H9 (cell line): ENCODE measurements around the gene BBOX1. TPM values are rescaled to one million over a fixed set of nuclear protein-coding genes. Genes with fewer than 3 reads are reported as not detected.

Experiments used
- DNase-seq: peaks from one replicate; pipeline ENCODE4 v3.0.0-alpha.2; 2017
- H2AFZ ChIP-seq: one replicate; pipeline ENCODE4 v1.6.1; 2013; ENCODE audit warnings: mild to moderate bottlenecking, low read length, control low read depth, moderate library complexity
- H2AK5ac ChIP-seq: 2 replicates; pipeline ENCODE4 v1.6.1; 2013; ENCODE audit warnings: low read length, control low read depth, mixed read lengths; ENCODE audit not compliant: insufficient read length
- H2BK120ac ChIP-seq: one replicate; pipeline ENCODE4 v1.6.1; 2013; ENCODE audit warnings: low read depth, mild to moderate bottlenecking, low read length, control low read depth, inconsistent platforms; ENCODE audit not compliant: poor library complexity, severe bottlenecking
- H2BK12ac ChIP-seq: 2 replicates; pipeline ENCODE4 v1.6.1; 2013; ENCODE audit warnings: low read length, control low read depth, mixed read lengths, low read depth; ENCODE audit not compliant: insufficient read length
- H2BK15ac ChIP-seq: 2 replicates; pipeline ENCODE4 v1.6.1; 2013; ENCODE audit warnings: low read depth, low read length, control low read depth
- H2BK20ac ChIP-seq: one replicate; pipeline ENCODE4 v1.6.1; 2013; ENCODE audit warnings: low read depth, mild to moderate bottlenecking, low read length, control low read depth, inconsistent platforms; ENCODE audit not compliant: poor library complexity, severe bottlenecking
- H2BK5ac ChIP-seq: 2 replicates; pipeline ENCODE4 v1.6.1; 2013; ENCODE audit warnings: low read length, control low read depth, mixed read lengths; ENCODE audit not compliant: insufficient read length
- H3K14ac ChIP-seq: 2 replicates; pipeline ENCODE4 v1.6.1; 2013; ENCODE audit warnings: low read length, control low read depth; ENCODE audit not compliant: insufficient read depth
- H3K18ac ChIP-seq: 2 replicates; pipeline ENCODE4 v1.6.1; 2013; ENCODE audit warnings: low read depth, mild to moderate bottlenecking, mixed read lengths, low read length, control low read depth; ENCODE audit not compliant: insufficient read length
- H3K23ac ChIP-seq: 2 replicates; pipeline ENCODE4 v1.6.1; 2013; ENCODE audit warnings: low read length, control low read depth, mixed read lengths, low read depth; ENCODE audit not compliant: insufficient read length
- H3K23me2 ChIP-seq: 2 replicates; pipeline ENCODE4 v1.6.1; 2013; ENCODE audit warnings: low read depth, mild to moderate bottlenecking, mixed read lengths, low read length, control low read depth; ENCODE audit not compliant: insufficient read length, poor library complexity, severe bottlenecking
- H3K27ac ChIP-seq: 2 replicates; pipeline ENCODE4 v1.5.1; 2013; ENCODE audit warnings: low read length, control low read depth, mixed read lengths, low read depth; ENCODE audit not compliant: insufficient read length
- H3K27me3 ChIP-seq: 2 replicates; pipeline ENCODE4 v1.6.1; 2013; ENCODE audit warnings: low read length, control low read depth, inconsistent platforms; ENCODE audit not compliant: insufficient read depth
- H3K4ac ChIP-seq: 2 replicates; pipeline ENCODE4 v1.6.1; 2013; ENCODE audit warnings: low read depth, mild to moderate bottlenecking, control low read depth, inconsistent platforms, low read length, moderate library complexity
- H3K4me1 ChIP-seq: 2 replicates; pipeline ENCODE4 v1.6.1; 2013; ENCODE audit warnings: low read length, control low read depth, inconsistent platforms; ENCODE audit not compliant: insufficient read depth
- H3K4me2 ChIP-seq: 2 replicates; pipeline ENCODE4 v1.6.1; 2013; ENCODE audit warnings: low read length, control low read depth, mixed read lengths; ENCODE audit not compliant: insufficient read length, insufficient read depth
- H3K56ac ChIP-seq: 2 replicates; pipeline ENCODE4 v1.6.1; 2013; ENCODE audit warnings: low read depth, mild to moderate bottlenecking, mixed read lengths, low read length, control low read depth; ENCODE audit not compliant: insufficient read length
- H3K79me1 ChIP-seq: 2 replicates; pipeline ENCODE4 v1.6.1; 2013; ENCODE audit warnings: low read depth, mild to moderate bottlenecking, moderate library complexity, low read length, control low read depth, inconsistent platforms; ENCODE audit not compliant: insufficient read depth, poor library complexity, severe bottlenecking
- H3K79me2 ChIP-seq: 2 replicates; pipeline ENCODE4 v1.6.1; 2013; ENCODE audit warnings: low read length, control low read depth, inconsistent platforms; ENCODE audit not compliant: insufficient read depth
- H3K9ac ChIP-seq: 2 replicates; pipeline ENCODE4 v1.6.1; 2013; ENCODE audit warnings: low read length, control low read depth, mixed read lengths; ENCODE audit not compliant: insufficient read length; ENCODE audit errors: extremely low read depth
- H3K9me3 ChIP-seq: one replicate; pipeline ENCODE4 v1.6.1; 2013; ENCODE audit warnings: low read depth, low read length, inconsistent platforms; ENCODE audit not compliant: control insufficient read depth
- H3T11ph ChIP-seq: one replicate; pipeline ENCODE4 v1.6.1; 2013; ENCODE audit warnings: mild to moderate bottlenecking, low read length, control low read depth, inconsistent platforms
- H4K20me1 ChIP-seq: one replicate; pipeline ENCODE4 v1.6.1; 2013; ENCODE audit not compliant: control insufficient read depth, insufficient read length, insufficient read depth
- H4K5ac ChIP-seq: 2 replicates; pipeline ENCODE4 v1.6.1; 2013; ENCODE audit warnings: low read depth, mild to moderate bottlenecking, mixed read lengths, low read length, control low read depth; ENCODE audit not compliant: insufficient read length
- H4K8ac ChIP-seq: replicated peaks from 2 replicates; pipeline ENCODE4 v1.6.1; 2013; ENCODE audit warnings: low read length, control low read depth, mixed read lengths, low read depth; ENCODE audit not compliant: insufficient read length
- H4K91ac ChIP-seq: 2 replicates; pipeline ENCODE4 v1.6.1; 2013; ENCODE audit warnings: low read depth, mild to moderate bottlenecking, moderate library complexity, mixed read lengths, low read length, control low read depth; ENCODE audit not compliant: insufficient read length
- H3K27ac Mint-ChIP-seq, 3 experiments: 2 replicates in 2 of 3; 3 replicates in 1 of 3; pipeline ENCODE4 v1.8.0; 2020 to 2021; ENCODE audit warnings: mixed read lengths in 3 of 3, mild to moderate bottlenecking in 1 of 3, moderate library complexity in 1 of 3
- H3K27me3 Mint-ChIP-seq: 2 replicates; pipeline ENCODE4 v1.8.0; 2021; ENCODE audit warnings: low read depth, mild to moderate bottlenecking, moderate library complexity, mixed read lengths
- H3K36me3 Mint-ChIP-seq, 3 experiments: 2 replicates in 2 of 3; 3 replicates in 1 of 3; pipeline ENCODE4 v1.8.0; 2020 to 2021; ENCODE audit warnings: low read depth in 3 of 3, mixed read lengths in 3 of 3; ENCODE audit not compliant: insufficient read depth in 1 of 3
- H3K4me1 Mint-ChIP-seq, 2 experiments: 2 replicates each; pipeline ENCODE4 v1.8.0; 2020; ENCODE audit warnings: mixed read lengths in 2 of 2
- H3K4me3 Mint-ChIP-seq, 2 experiments: 2 replicates in 1 of 2; 3 replicates in 1 of 2; pipeline ENCODE4 v1.8.0; 2020 to 2021; ENCODE audit warnings: mild to moderate bottlenecking in 2 of 2, mixed read lengths in 2 of 2, moderate library complexity in 1 of 2
- H3K9me3 Mint-ChIP-seq, 2 experiments: 2 replicates in 1 of 2; 3 replicates in 1 of 2; pipeline ENCODE4 v1.8.0; 2020; ENCODE audit warnings: mild to moderate bottlenecking in 2 of 2, mixed read lengths in 2 of 2, moderate library complexity in 1 of 2
- CTCF ChIP-seq: fragments of 200-600 bp; sonication (generic); conservative IDR thresholded peaks from 3 replicates; pipeline ENCODE4 v1.8.0; 2021; ENCODE audit warnings: antibody characterized with exemption, mild to moderate bottlenecking
- WGBS: extraction: QIAGEN DNeasy Blood & Tissue Kit; methylation state at CpG from one replicate; pipeline ENCODE4 v1.1.7; 2013; ENCODE audit warnings: missing lambda C conversion rate, low lambda C conversion rate, mixed read lengths; ENCODE audit not compliant: insufficient read length; ENCODE audit errors: extremely low coverage; 5-methylcytosine and 5-hydroxymethylcytosine counted together
- total RNA-seq: library from RNA; stranded (reverse); gene quantifications from 2 replicates; pipeline ENCODE4 v1.2.1, GENCODE V29; 2021

The BBOX1 gene
- total RNA-seq, 1 experiment from 2014 or later: not detected

- H2BK5ac ChIP-seq: no peak overlapping the region
- DNase-seq: no peak
- peaks cover 14 to 17% of the 10 kb centered on the region in 2 experiments for H3K9me3 Mint-ChIP-seq
- no peaks in the 10 kb centered on the region for H3K79me2 ChIP-seq
- no CpG with 5 or more reads among the region's 1 CpG for WGBS
- H3K4ac ChIP-seq: no peak overlapping the region
- no peaks in the 10 kb centered on the region for H3K27me3 Mint-ChIP-seq
- no peak overlapping the region for H2BK15ac ChIP-seq
- no peak overlapping the region for H3K56ac ChIP-seq
- H3K14ac ChIP-seq: no peak overlapping the region
- no peak overlapping the region for H3K4me3 Mint-ChIP-seq
- H3K79me1 ChIP-seq: no peaks in the 10 kb centered on the region
- H3K4me2 ChIP-seq: no peak overlapping the region
- no peak overlapping the region; a peak in 1 of 7 replicates for H3K27ac Mint-ChIP-seq
- H3K27me3 ChIP-seq: no peaks in the 10 kb centered on the region
- no peaks in the 10 kb centered on the region; the same call in 1 of the 2 replicates for H3K4me1 ChIP-seq
- H3K27ac ChIP-seq: no peak overlapping the region
- H3K9me3 ChIP-seq: peaks cover 6% of the 10 kb centered on the region
- peaks cover 3 to 7% of the 10 kb centered on the region in 2 experiments; a peak in 3 of 4 replicates for H3K4me1 Mint-ChIP-seq
- no peak overlapping the region for H3K18ac ChIP-seq
- no peak overlapping the region for H2BK12ac ChIP-seq
- no peak overlapping the region for H2BK120ac ChIP-seq
- no peak overlapping the region for H2AK5ac ChIP-seq
- H3K23me2 ChIP-seq: no peaks in the 10 kb centered on the region
- no peak overlapping the region for H3K23ac ChIP-seq
- H2BK20ac ChIP-seq: no peak overlapping the region
- H2AFZ ChIP-seq: no peak overlapping the region
- no peak for TF ChIP-seq CTCF
- no peak overlapping the region for H4K5ac ChIP-seq
- no peak overlapping the region for H4K8ac ChIP-seq
- H3K36me3 Mint-ChIP-seq: peaks cover 0 to 12% (median 3%) of the 10 kb centered on the region in 3 experiments; a peak in 5 of 7 replicates
- no peaks in the 10 kb centered on the region for H4K20me1 ChIP-seq
- no peak overlapping the region for H3K9ac ChIP-seq
- H3T11ph ChIP-seq: no peak overlapping the region
- no peak overlapping the region for H4K91ac ChIP-seq
Observed at GRCh38 chr11:27153136-27153535, 112.5 kb downstream of the BBOX1 start.
